Activated CD4-positive, alpha-beta T cell treated with anti-CD3 and anti-CD28 coated beads, Interleukin-2, amount 50 U/mL, for 24 hours (primary cell): ENCODE measurements around the gene IFNAR2.
A peak's percentile ranks its signal among the peaks of the same experiment; 100 is the strongest.

Source experiments
- DNase-seq, 2 donors: peaks; one replicate each; pipeline ENCODE4 v3.0.0-alpha.2; 2020; ENCODE audit warnings: low read depth in 1 of 2, low spot score in 1 of 2

The IFNAR2 gene

GRCh38 chr21:33266050-33266788 is 36.5 kb downstream of the IFNAR2 start, which contains the start of gene IL10RB:
TSS of gene IL10RB (plus strand) at chr21:33266367. CDS start at chr21:33266466, 99 bp downstream.
- DNase-seq = peak; percentile 49 to 55

GRCh38 chr21:33266789-33267135 is 37.0 kb downstream of the IFNAR2 start:
- DNase-seq = peak in 1 of 2 donors; percentile 16

GRCh38 chr21:33267250-33267649 is 37.5 kb downstream of the IFNAR2 start:
- DNase-seq = no peak

- no peak for DNase-seq
Observed at GRCh38 chr21:33268393-33268736, 38.6 kb downstream of the IFNAR2 start.

- DNase-seq = no peak
Observed at GRCh38 chr21:33268737-33269441, 39.2 kb downstream of the IFNAR2 start.

- DNase-seq = no peak
Observed at GRCh38 chr21:33270986-33271385, 41.2 kb downstream of the IFNAR2 start.

- no peak for DNase-seq
Observed at GRCh38 chr21:33273044-33273443, 43.3 kb downstream of the IFNAR2 start.

- DNase-seq = no peak
Observed at GRCh38 chr21:33278721-33279120, 49.0 kb downstream of the IFNAR2 start.

GRCh38 chr21:33279330-33279820 is 49.6 kb downstream of the IFNAR2 start:
- DNase-seq = no peak
